GM12878 (cell line): ENCODE measurements around the gene COA4. TPM values are rescaled to one million over a fixed set of nuclear protein-coding genes. Genes with fewer than 3 reads are reported as not detected.

Experiments
- ATAC-seq: fragments of 200-7000 bp; cut with Tn5 transposase; 3 replicates; pipeline ENCODE4 v1.9.1; 2020; ENCODE audit warnings: mild to moderate bottlenecking, moderate library complexity
- BruUV-seq: library from RNA; stranded (reverse); fragments of 400-500 nt; replicated peaks from 2 replicates; lab custom pipeline; 2021; lab: Mats Ljungman, UMichigan
- CTCF ChIA-PET: fragments of 300-600 bp; sonication (Branson Sonifier 250); formaldehyde crosslinking; extraction: SDS; loops from one replicate; lab custom pipeline; 2021; ENCODE audit warnings: inconsistent platforms; lab: Yijun Ruan, JAX
- POLR2A ChIA-PET: fragments of 350-600 bp; formaldehyde crosslinking; extraction: SDS; loops from one replicate; lab custom pipeline; 2021; ENCODE audit warnings: inconsistent platforms; lab: Charles Lee
- RAD21 ChIA-PET: fragments of 300-600 bp; sonication (Branson Sonifier 250); formaldehyde crosslinking; loops from one replicate; lab custom pipeline; 2023; ENCODE audit warnings: antibody characterized with exemption; ENCODE audit not compliant: unreplicated experiment; lab: Charles Lee
- SMC1A ChIA-PET: fragments of 300-600 bp; sonication (Branson Sonifier 250); formaldehyde crosslinking; loops from one replicate; lab custom pipeline; 2023; ENCODE audit not compliant: unreplicated experiment, uncharacterized antibody; lab: Charles Lee
- DNase-seq: peaks from one replicate; pipeline ENCODE4 v3.0.0-alpha.2; 2011; ENCODE audit warnings: low read depth, low spot score
- FAIRE-seq: peaks from 3 replicates; lab custom pipeline; 2011; peaks lifted over from hg19 to GRCh38; lab: Jason Lieb, UNC
- H2AFZ ChIP-seq: 2 replicates; pipeline ENCODE4 v1.6.0; 2011; ENCODE audit warnings: low read depth, low read length, control low read depth; ENCODE audit not compliant: control insufficient read depth
- H3K27ac ChIP-seq: 2 replicates; pipeline ENCODE4 v1.5.1; 2011; ENCODE audit warnings: control low read depth; ENCODE audit not compliant: control insufficient read depth, insufficient read depth
- H3K27me3 ChIP-seq, 2 experiments: replicated peaks in 1 of 2; 2 replicates each; pipeline versions ENCODE4 v1.6.0 to v1.6.1; 2011; ENCODE audit warnings: low read length in 1 of 2; ENCODE audit not compliant: control insufficient read depth in 2 of 2, insufficient read depth in 2 of 2
- H3K36me3 ChIP-seq, 2 experiments: 2 replicates each; pipeline ENCODE4 v1.5.1; 2011; ENCODE audit warnings: low read length in 1 of 2; ENCODE audit not compliant: control insufficient read depth in 2 of 2, insufficient read depth in 2 of 2
- H3K4me1 ChIP-seq: 2 replicates; pipeline ENCODE4 v1.6.1; 2011; ENCODE audit warnings: mild to moderate bottlenecking, low read length, moderate library complexity, mixed read lengths; ENCODE audit not compliant: control insufficient read depth, insufficient read depth
- H3K4me2 ChIP-seq: 2 replicates; pipeline ENCODE4 v1.6.0; 2011; ENCODE audit warnings: control low read depth; ENCODE audit not compliant: control insufficient read depth, insufficient read depth
- H3K4me3 ChIP-seq: fragments of 200-600 bp; sonication (generic); 2 replicates; pipeline ENCODE4 v1.5.1; 2016
- H3K79me2 ChIP-seq: 2 replicates; pipeline ENCODE4 v1.6.0; 2011; ENCODE audit warnings: low read length; ENCODE audit not compliant: control insufficient read depth, insufficient read depth
- H3K9ac ChIP-seq: 2 replicates; pipeline ENCODE4 v1.8.0; 2011; ENCODE audit warnings: low read length, control low read depth, mixed read lengths; ENCODE audit not compliant: control insufficient read depth, insufficient read depth
- H3K9me3 ChIP-seq: replicated peaks from 3 replicates; pipeline ENCODE4 v1.5.1; 2011; ENCODE audit warnings: mild to moderate bottlenecking, low read length; ENCODE audit not compliant: control insufficient read depth, insufficient read depth
- H4K20me1 ChIP-seq: 2 replicates; pipeline ENCODE4 v1.6.0; 2011; ENCODE audit not compliant: control insufficient read depth, insufficient read depth
- CREB1 ChIP-seq: IDR thresholded peaks from 2 replicates; pipeline ENCODE4 v1.6.1; 2012; ENCODE audit warnings: low read depth, mild to moderate bottlenecking, inconsistent platforms
- EGR1 ChIP-seq, 2 experiments: IDR thresholded peaks; 1 replicate in 1 of 2; 2 replicates in 1 of 2; pipeline ENCODE4 v1.6.1; 2011 to 2012; ENCODE audit warnings: low read depth in 2 of 2, low read length in 2 of 2, borderline replicate concordance in 1 of 2, mild to moderate bottlenecking in 1 of 2, moderate library complexity in 1 of 2
- ETV6 ChIP-seq, 2 experiments: fragments of 450-650 bp in 1 of 2; IDR thresholded peaks in 1 of 2; conservative IDR thresholded peaks in 1 of 2; 2 replicates each; pipeline ENCODE4 v1.6.1; 2014; ENCODE audit warnings: antibody characterized with exemption in 1 of 2, borderline replicate concordance in 1 of 2, low read depth in 1 of 2, mild to moderate bottlenecking in 1 of 2, moderate library complexity in 1 of 2
- FOXM1 ChIP-seq: IDR thresholded peaks from 2 replicates; pipeline ENCODE4 v1.6.1; 2012; ENCODE audit warnings: low read depth, mild to moderate bottlenecking, inconsistent platforms, low read length, moderate library complexity
- HCFC1 ChIP-seq: fragments of 150-350 bp; IDR thresholded peaks from 2 replicates; pipeline ENCODE4 v1.6.1; 2014; ENCODE audit warnings: low read length
- IKZF2 ChIP-seq, 2 experiments: fragments of 450-650 bp; IDR thresholded peaks; 2 replicates each; pipeline ENCODE4 v1.6.1; 2017; ENCODE audit warnings: mild to moderate bottlenecking in 2 of 2, moderate library complexity in 2 of 2
- IRF3 ChIP-seq: fragments of 450-650 bp; IDR thresholded peaks from 2 replicates; pipeline ENCODE4 v1.6.1; 2014; ENCODE audit warnings: mild to moderate bottlenecking
- JUND ChIP-seq: IDR thresholded peaks from 2 replicates; pipeline ENCODE4 v1.6.1; 2012; ENCODE audit warnings: low read depth, mild to moderate bottlenecking, low read length, improper control_type of control experiment, moderate library complexity
- MEF2B ChIP-seq: fragments of 450-650 bp; IDR thresholded peaks from 2 replicates; pipeline ENCODE4 v1.6.1; 2018; ENCODE audit warnings: mild to moderate bottlenecking, moderate library complexity; ENCODE audit not compliant: partially characterized antibody, poor library complexity, severe bottlenecking
- NFYA ChIP-seq: IDR thresholded peaks from 2 replicates; pipeline ENCODE4 v1.6.1; 2011; ENCODE audit warnings: low read depth, mild to moderate bottlenecking, low read length, improper control_type of control experiment, borderline replicate concordance
- PKNOX1 ChIP-seq: fragments of 450-650 bp; IDR thresholded peaks from 2 replicates; pipeline ENCODE4 v1.6.1; 2016; ENCODE audit warnings: mild to moderate bottlenecking
- RBBP5 ChIP-seq: fragments of 200-600 bp; sonication (generic); conservative IDR thresholded peaks from 2 replicates; pipeline ENCODE4 v1.6.1; 2016
- SREBF1 ChIP-seq: IDR thresholded peaks from 2 replicates; pipeline ENCODE4 v1.6.1; 2012; ENCODE audit warnings: mild to moderate bottlenecking, low read length
- SREBF2 ChIP-seq: IDR thresholded peaks from 2 replicates; pipeline ENCODE4 v1.6.1; 2012; ENCODE audit warnings: mild to moderate bottlenecking, low read length
- YY1 ChIP-seq: IDR thresholded peaks from 2 replicates; pipeline ENCODE4 v1.6.1; 2011; ENCODE audit warnings: low read depth, mild to moderate bottlenecking, low read length
- WGBS: methylation state at CpG from one replicate; pipeline ENCODE4 v1.1.6; 2016; ENCODE audit warnings: low lambda C conversion rate; ENCODE audit not compliant: insufficient replicate concordance, insufficient coverage; ENCODE audit errors: missing lambda C conversion rate; 5-methylcytosine and 5-hydroxymethylcytosine counted together
- in situ Hi-C: fragments of 300-500 bp; cut with MboI; formaldehyde crosslinking; loops from 9 replicates; pipeline ENCODE4 v1.14.3; 2018; ENCODE audit warnings: mixed read lengths
- intact Hi-C: fragments of 100-400 bp; cut with micrococcal nuclease; formaldehyde crosslinking; loops from one replicate; pipeline ENCODE4 v1.14.2; 2022; ENCODE audit not compliant: unreplicated experiment
- polyA plus RNA-seq, 11 experiments: library from polyadenylated mRNA; depleted of rRNA in 4 of 11; unstranded in 6 of 11; stranded (reverse) in 5 of 11; fragments of >200 nt; fragmentation: Nextera tagmentation in 4 of 11; fragmentation: Illumina TruSeq in 1 of 11; extraction: Ambion mirVana in 4 of 11; extraction: Trizol in 1 of 11; gene quantifications; 1 replicate in 1 of 11; 2 replicates in 10 of 11; pipeline versions ENCODE4 v1.2.1 to v1.2.3, GENCODE V29; 2011 to 2016; ENCODE audit warnings: inconsistent platforms in 2 of 11, missing spikeins in 2 of 11, low read depth in 1 of 11
- total RNA-seq, 4 experiments: library from RNA; depleted of rRNA in 3 of 4; stranded (reverse); fragments of >200 nt in 3 of 4; fragmentation: Illumina TruSeq in 1 of 4; extraction: Trizol in 1 of 4; gene quantifications; 2 replicates each; pipeline versions ENCODE4 v1.2.1 to v1.2.3, GENCODE V29; 2013 to 2021

The COA4 gene
- total and polyA plus RNA-seq, 10 of the 15 experiments (the other 5 are each of a cell fraction or from before 2014, with no cell fraction given): 84.8 to 180 (median 104) TPM

- TF ChIP-seq HCFC1: no peak
- TF ChIP-seq YY1: no peak
- TF ChIP-seq JUND: no peak
- TF ChIP-seq ETV6 (conservative IDR thresholded peaks at IDR 0.05 in 1 of 2, IDR thresholded peaks at IDR 0.05 in 1 of 2; ENCODE audit: borderline replicate concordance in 1 of 2, low read depth in 1 of 2): no peak
- no peak for TF ChIP-seq MEF2B
- TF ChIP-seq PKNOX1: no peak
These were observed 12.4 kb upstream of the COA4 start (continued) for GRCh38 chr11:73889019-73889418.

- BruUV-seq: no TSS peak
- CTCF ChIA-PET: no interaction called here
- Histone ChIP-seq H3K4me1 (no peaks in the 10 kb centered on the region), H3K27me3 (no peaks in the 10 kb centered on the region), H3K9ac (no peak overlapping the region), H3K79me2 (no peaks in the 10 kb centered on the region), H3K27ac (no peak overlapping the region), H3K9me3 (no peaks in the 10 kb centered on the region), H3K36me3 (no peaks in the 10 kb centered on the region; a peak in 2 of 4 replicates), H3K4me2 (no peak overlapping the region), H4K20me1 (no peaks in the 10 kb centered on the region), H2AFZ (no peak overlapping the region), H3K4me3 (no peak overlapping the region)
- SMC1A ChIA-PET: interaction anchor here (1.2 kb wide), 1 partner anchor 16 kb away, joined by 3 read pairs; no protein-coding TSS in a partner anchor
- no peak for ATAC-seq
- DNase-seq: no peak
- intact Hi-C loops: no loop called here
- no peak for FAIRE-seq
- TF ChIP-seq CREB1 (no peak), FOXM1 (no peak), IRF3 (no peak), RBBP5 (no peak), EGR1 (IDR thresholded peaks at IDR 0.05; ENCODE audit: borderline replicate concordance in 1 of 2, low read depth in 2 of 2, low read length in 2 of 2) (no peak), IKZF2 (IDR thresholded peaks at IDR 0.05) (no peak), NFYA (no peak), SREBF2 (no peak), SREBF1 (no peak)
- in situ Hi-C loops: no loop called here
- POLR2A ChIA-PET: no interaction called here
- RAD21 ChIA-PET: no interaction called here
- WGBS: 94% methylated on average over 3 of the region's 3 CpGs
These were observed 11.6 kb upstream of the COA4 start for GRCh38 chr11:73888244-73888643.
